H1 (cell line): ENCODE results near the gene PHRF1. TPM values are rescaled to one million over a fixed set of nuclear protein-coding genes. Genes with fewer than 3 reads are reported as not detected.
A peak's percentile ranks its signal among the peaks of the same experiment; 100 is the strongest.

Experiments used
- CTCF ChIA-PET: fragments of 300-600 bp; sonication (Branson Sonifier 250); formaldehyde crosslinking; loops from one replicate; lab custom pipeline; 2021; ENCODE audit not compliant: partially characterized antibody; lab: Charles Lee
- POLR2A ChIA-PET: fragments of 300-600 bp; sonication (Branson Sonifier 250); formaldehyde crosslinking; loops from one replicate; lab custom pipeline; 2021; ENCODE audit warnings: inconsistent platforms; ENCODE audit not compliant: partially characterized antibody; lab: Charles Lee
- DNase-seq, 2 experiments: peaks; one replicate each; pipeline versions ENCODE4 v3.0.0 to v3.0.0-alpha.2; 2010 to 2022; ENCODE audit warnings: low spot score in 2 of 2, low read depth in 1 of 2, mixed read lengths in 1 of 2
- FAIRE-seq: peaks from 2 replicates; lab custom pipeline; 2011; peaks lifted over from hg19 to GRCh38; lab: Jason Lieb, UNC
- H2AFZ ChIP-seq: 2 replicates; pipeline ENCODE4 v1.8.1; 2012; ENCODE audit warnings: low read length, inconsistent platforms
- H2AK5ac ChIP-seq: 2 replicates; pipeline ENCODE4 v1.6.1; 2013; ENCODE audit warnings: low read depth, low read length
- H2BK120ac ChIP-seq: replicated peaks from 2 replicates; pipeline ENCODE3; 2013; ENCODE audit warnings: low read depth, low read length, inconsistent platforms
- H2BK12ac ChIP-seq: 2 replicates; pipeline ENCODE4 v1.6.1; 2013; ENCODE audit warnings: low read depth, low read length
- H2BK15ac ChIP-seq: 2 replicates; pipeline ENCODE4 v1.6.1; 2013; ENCODE audit warnings: low read length
- H2BK20ac ChIP-seq: 2 replicates; pipeline ENCODE4 v1.6.1; 2013; ENCODE audit warnings: low read length
- H2BK5ac ChIP-seq: 2 replicates; pipeline ENCODE4 v1.6.1; 2013; ENCODE audit warnings: low read depth, low read length
- H3K14ac ChIP-seq: 2 replicates; pipeline ENCODE4 v1.6.1; 2013; ENCODE audit warnings: inconsistent platforms; ENCODE audit not compliant: insufficient read length
- H3K18ac ChIP-seq: 2 replicates; pipeline ENCODE4 v1.6.1; 2013; ENCODE audit warnings: low read length; ENCODE audit errors: extremely low read depth
- H3K23ac ChIP-seq: 2 replicates; pipeline ENCODE4 v1.6.1; 2013; ENCODE audit warnings: inconsistent platforms; ENCODE audit not compliant: insufficient read length
- H3K23me2 ChIP-seq: 2 replicates; pipeline ENCODE4 v1.6.1; 2013; ENCODE audit warnings: low read depth, low read length
- H3K27ac ChIP-seq: 2 replicates; pipeline ENCODE4 v1.6.1; 2011; ENCODE audit warnings: low read depth, low read length, inconsistent platforms
- H3K27me3 ChIP-seq, 4 experiments: replicated peaks in 1 of 4; 1 replicate in 1 of 4; 2 replicates in 3 of 4; pipeline versions ENCODE4 v1.6.1 to v1.8.1; 2011 to 2013; ENCODE audit warnings: low read length in 3 of 4, mild to moderate bottlenecking in 3 of 4, inconsistent platforms in 2 of 4, mixed read lengths in 2 of 4, moderate library complexity in 1 of 4; ENCODE audit not compliant: control insufficient read depth in 3 of 4, insufficient read depth in 3 of 4; ENCODE audit errors: extremely low read depth in 1 of 4
- H3K36me3 ChIP-seq, 4 experiments: 2 replicates each; pipeline versions ENCODE4 v1.6.1 to v1.8.1; 2011 to 2013; ENCODE audit warnings: mild to moderate bottlenecking in 4 of 4, low read length in 3 of 4, moderate library complexity in 2 of 4, control low read depth in 1 of 4, inconsistent platforms in 1 of 4; ENCODE audit not compliant: insufficient read depth in 4 of 4, control insufficient read depth in 2 of 4
- H3K4ac ChIP-seq: replicated peaks from 2 replicates; pipeline ENCODE3; 2013; ENCODE audit warnings: low read length, low read depth, mixed read lengths, inconsistent platforms; ENCODE audit not compliant: insufficient read length
- H3K4me1 ChIP-seq, 4 experiments: replicated peaks in 1 of 4; 1 replicate in 1 of 4; 2 replicates in 3 of 4; pipeline versions ENCODE4 v1.6.1 to v1.8.1; 2011 to 2013; ENCODE audit warnings: low read length in 3 of 4, inconsistent platforms in 2 of 4, mixed read lengths in 1 of 4; ENCODE audit not compliant: insufficient read depth in 4 of 4, control insufficient read depth in 3 of 4
- H3K4me2 ChIP-seq, 2 experiments: 2 replicates each; pipeline versions ENCODE4 v1.6.1 to v1.8.1; 2011 to 2013; ENCODE audit warnings: low read depth in 2 of 2, low read length in 2 of 2, control low read depth in 1 of 2, inconsistent platforms in 1 of 2, mild to moderate bottlenecking in 1 of 2; ENCODE audit not compliant: insufficient read depth in 1 of 2
- H3K4me3 ChIP-seq, 4 experiments: fragments of 200-600, 300-600 bp in 1 of 4; sonication (generic), shearing (Covaris generic), sonication (Bioruptor Twin) in 1 of 4; 2 replicates each; pipeline versions ENCODE4 v1.5.1 to v1.8.1; 2011 to 2016; ENCODE audit warnings: low read length in 4 of 4, low read depth in 3 of 4, control low read depth in 2 of 4, inconsistent platforms in 2 of 4, mild to moderate bottlenecking in 2 of 4, mixed read lengths in 1 of 4, moderate library complexity in 1 of 4; ENCODE audit not compliant: insufficient read depth in 2 of 4; ENCODE audit errors: extremely low read depth in 1 of 4
- H3K56ac ChIP-seq: replicated peaks from 2 replicates; pipeline ENCODE3; 2013; ENCODE audit warnings: low read depth, mild to moderate bottlenecking, mixed read lengths, low read length, inconsistent platforms; ENCODE audit not compliant: insufficient read length
- H3K79me1 ChIP-seq: 2 replicates; pipeline ENCODE4 v1.6.1; 2013; ENCODE audit warnings: low read depth, low read length, control low read depth
- H3K79me2 ChIP-seq, 2 experiments: 2 replicates each; pipeline versions ENCODE4 v1.6.1 to v1.8.1; 2012 to 2013; ENCODE audit warnings: low read length in 2 of 2, mild to moderate bottlenecking in 2 of 2, inconsistent platforms in 1 of 2; ENCODE audit not compliant: insufficient read depth in 2 of 2, control insufficient read depth in 1 of 2
- H3K9ac ChIP-seq, 4 experiments: replicated peaks in 1 of 4; 1 replicate in 1 of 4; 2 replicates in 3 of 4; pipeline versions ENCODE4 v1.6.1 to v1.8.1; 2011 to 2013; ENCODE audit warnings: low read depth in 3 of 4, low read length in 3 of 4, control low read depth in 2 of 4, mild to moderate bottlenecking in 2 of 4, moderate library complexity in 2 of 4, inconsistent platforms in 1 of 4; ENCODE audit errors: extremely low read depth in 1 of 4
- H3K9me3 ChIP-seq, 2 experiments: 2 replicates each; pipeline versions ENCODE4 v1.6.1 to v1.8.1; 2012 to 2013; ENCODE audit warnings: mild to moderate bottlenecking in 2 of 2, moderate library complexity in 2 of 2, control low read depth in 1 of 2, inconsistent platforms in 1 of 2, low read depth in 1 of 2, low read length in 1 of 2, mixed read lengths in 1 of 2; ENCODE audit not compliant: insufficient read depth in 2 of 2
- H4K20me1 ChIP-seq, 2 experiments: replicated peaks in 1 of 2; 2 replicates each; pipeline versions ENCODE3 to v1.8.1; 2011 to 2013; ENCODE audit warnings: inconsistent platforms in 2 of 2, low read length in 2 of 2, mild to moderate bottlenecking in 1 of 2; ENCODE audit not compliant: insufficient read depth in 2 of 2, control insufficient read depth in 1 of 2
- H4K5ac ChIP-seq: 2 replicates; pipeline ENCODE4 v1.6.1; 2013; ENCODE audit warnings: low read length, low read depth, mixed read lengths, inconsistent platforms; ENCODE audit not compliant: insufficient read length
- H4K8ac ChIP-seq: 2 replicates; pipeline ENCODE4 v1.8.0; 2013; ENCODE audit warnings: mild to moderate bottlenecking, moderate library complexity, low read length, inconsistent platforms; ENCODE audit not compliant: insufficient read depth; ENCODE audit errors: extremely low read depth
- H4K91ac ChIP-seq: replicated peaks from 2 replicates; pipeline ENCODE3; 2013; ENCODE audit warnings: low read length, mixed read lengths, inconsistent platforms; ENCODE audit not compliant: insufficient read length
- ATF3 ChIP-seq: IDR thresholded peaks from 2 replicates; pipeline ENCODE4 v1.6.1; 2011; ENCODE audit warnings: low read depth, mild to moderate bottlenecking, low read length; ENCODE audit not compliant: insufficient read depth
- CHD1 ChIP-seq: IDR thresholded peaks from 2 replicates; pipeline ENCODE4 v1.6.1; 2012; ENCODE audit warnings: low read depth, low read length, improper control_type of control experiment
- CHD2 ChIP-seq: IDR thresholded peaks from 2 replicates; pipeline ENCODE4 v1.6.1; 2012; ENCODE audit warnings: low read length, improper control_type of control experiment
- EGR1 ChIP-seq: IDR thresholded peaks from 2 replicates; pipeline ENCODE4 v1.6.1; 2011; ENCODE audit warnings: low read depth, low read length, borderline replicate concordance
- HDAC2 ChIP-seq, 2 experiments: fragments of 300-600 bp in 1 of 2; sonication (generic) in 1 of 2; IDR thresholded peaks; 2 replicates each; pipeline ENCODE4 v1.6.1; 2011 to 2012; ENCODE audit warnings: low read depth in 2 of 2, low read length in 2 of 2, mild to moderate bottlenecking in 2 of 2, moderate library complexity in 2 of 2, borderline replicate concordance in 1 of 2, inconsistent platforms in 1 of 2
- HDAC6 ChIP-seq: IDR thresholded peaks from one replicate; pipeline ENCODE4 v1.7.1; 2012; ENCODE audit warnings: low read depth, mild to moderate bottlenecking, inconsistent platforms, low read length, moderate library complexity
- POLR2A ChIP-seq, 2 experiments: IDR thresholded peaks; 1 replicate in 1 of 2; 2 replicates in 1 of 2; pipeline ENCODE4 v1.6.1; 2011; ENCODE audit warnings: low read depth in 2 of 2, low read length in 2 of 2, mild to moderate bottlenecking in 2 of 2; ENCODE audit errors: control extremely low read depth in 1 of 2
- RNF2 ChIP-seq: fragments of 200-900, 300-1000 bp; sonication (generic); IDR thresholded peaks from 2 replicates; pipeline ENCODE4 v1.7.1; 2016; ENCODE audit warnings: borderline replicate concordance, low read depth, mild to moderate bottlenecking, antibody characterized with exemption, low read length; ENCODE audit not compliant: poor library complexity, severe bottlenecking; ENCODE audit errors: missing control alignments
- SAP30 ChIP-seq: fragments of 300-600 bp; sonication (generic); IDR thresholded peaks from 2 replicates; pipeline ENCODE4 v1.7.1; 2012; ENCODE audit warnings: low read length, moderate library complexity, mild to moderate bottlenecking, inconsistent platforms; ENCODE audit not compliant: insufficient read depth, insufficient replicate concordance
- SIN3A ChIP-seq, 2 experiments: IDR thresholded peaks in 1 of 2; conservative IDR thresholded peaks in 1 of 2; 2 replicates each; pipeline ENCODE4 v1.6.1; 2011 to 2012; ENCODE audit warnings: low read length in 2 of 2, improper control_type of control experiment in 1 of 2, low read depth in 1 of 2, mild to moderate bottlenecking in 1 of 2
- TAF7 ChIP-seq: optimal IDR thresholded peaks from 2 replicates; pipeline ENCODE3; 2011; ENCODE audit warnings: low read depth, mild to moderate bottlenecking, inconsistent platforms, low read length, moderate library complexity, borderline replicate concordance
- WGBS, 2 experiments: shearing (Covaris generic) in 1 of 2; methylation state at CpG; one replicate each; pipeline versions ENCODE4 v1.1.6 to v1.1.7; 2013 to 2015; ENCODE audit warnings: low lambda C conversion rate in 2 of 2, mixed read lengths in 2 of 2, inconsistent platforms in 1 of 2, low coverage in 1 of 2, missing lambda C conversion rate in 1 of 2; ENCODE audit not compliant: insufficient replicate concordance in 2 of 2, insufficient coverage in 1 of 2, insufficient read length in 1 of 2; ENCODE audit errors: extremely low coverage in 1 of 2, missing lambda C conversion rate in 1 of 2; 5-methylcytosine and 5-hydroxymethylcytosine counted together
- polyA plus RNA-seq, 7 experiments: library from polyadenylated mRNA; depleted of rRNA in 3 of 7; stranded (reverse) in 5 of 7; unstranded in 2 of 7; fragments of >200 nt in 5 of 7; fragments of 200-250 nt in 2 of 7; gene quantifications; 1 replicate in 5 of 7; 2 replicates in 1 of 7; 4 replicates in 1 of 7; pipeline versions ENCODE4 v1.2.1 to v1.2.3, GENCODE V29; 2011 to 2013; ENCODE audit warnings: missing spikeins in 2 of 7, mixed read lengths in 2 of 7
- total RNA-seq: library from RNA; stranded (reverse); fragmentation: NEBNext Ultra II Directional; extraction: Animal tissue kit (Norgen Biotek cat#: 25700); gene quantifications from 2 replicates; pipeline ENCODE4 v1.2.1, GENCODE V29; 2021

The PHRF1 gene
- total and polyA plus RNA-seq, 2 of the 8 experiments (the other 6 are each of a cell fraction or from before 2014, with no cell fraction given): 13.4 to 37.3 TPM

- peaks cover 2 to 16% of the 10 kb centered on the region in 2 experiments for H4K20me1 ChIP-seq
- H4K5ac ChIP-seq: no peak overlapping the region
- H3K9me3 ChIP-seq: no peaks in the 10 kb centered on the region
- no peak overlapping the region for H3K4me3 ChIP-seq
- DNase-seq (no peak), FAIRE-seq (no peak)
- ChIA-PET CTCF (interaction anchor here (0.8 to 1.9 kb wide), 5 partner anchors 9 to 124 kb away, joined by 3 to 6 read pairs (median 3); no protein-coding TSS in a partner anchor), POLR2A (interaction anchor here (0.7 kb wide), 1 partner anchor 67 kb away, joined by 3 read pairs; no protein-coding TSS in a partner anchor)
- no peak overlapping the region for H2AFZ ChIP-seq
- peaks cover under 1 to 1% of the 10 kb centered on the region in 2 experiments; a peak in 3 of 4 replicates for H3K79me2 ChIP-seq
- no peak overlapping the region for H2BK120ac ChIP-seq
- peak overlapping the region in 1 of 2 experiments; percentile 49; a peak in 2 of 4 replicates for H3K4me2 ChIP-seq
- H3K23me2 ChIP-seq: peaks cover 13% of the 10 kb centered on the region
- H4K8ac ChIP-seq: no peak overlapping the region; the same call in 1 of the 2 replicates
- H3K4me1 ChIP-seq: peaks cover 1 to 24% (median 10%) of the 10 kb centered on the region in 4 experiments
- H4K91ac ChIP-seq: peak overlapping the region; percentile 55
- no peak overlapping the region; the same call in 1 of the 2 replicates for H3K18ac ChIP-seq
- H3K79me1 ChIP-seq: peaks cover 6% of the 10 kb centered on the region; the same call in 1 of the 2 replicates
- peak overlapping the region; percentile 41; the same call in 1 of the 2 replicates for H2AK5ac ChIP-seq
- peaks cover 8 to 17% (median 14%) of the 10 kb centered on the region in 4 experiments for H3K27me3 ChIP-seq
- no peak overlapping the region for H3K23ac ChIP-seq
- no peak overlapping the region for H3K14ac ChIP-seq
- H2BK12ac ChIP-seq: peak overlapping the region; percentile 98; the same call in 1 of the 2 replicates
- H3K9ac ChIP-seq: no peak overlapping the region; a peak in 1 of 7 replicates
- H3K56ac ChIP-seq: no peak overlapping the region
- peak overlapping the region; percentile 34; the same call in 1 of the 2 replicates for H2BK15ac ChIP-seq
- no peak overlapping the region for H3K27ac ChIP-seq
- H2BK20ac ChIP-seq: 0 out of 2 replicates have a peak overlapping the region, but pooled peaks have one; percentile 67
- H3K4ac ChIP-seq: no peak overlapping the region
- H3K36me3 ChIP-seq: no peaks in the 10 kb centered on the region
- H2BK5ac ChIP-seq: peak overlapping the region; percentile 61; the same call in 1 of the 2 replicates
- WGBS, 2 experiments: 90% methylated on average over 8 of the region's 8 CpGs; no CpG with 5 or more reads in 1 of the 2 experiments
- TF ChIP-seq SAP30 (no peak), HDAC6 (no peak), RNF2 (no peak), CHD2 (no peak), EGR1 (no peak), ATF3 (no peak), HDAC2 (IDR thresholded peaks at IDR 0.05; ENCODE audit: borderline replicate concordance in 1 of 2, low read depth in 2 of 2, low read length in 2 of 2) (no peak), SIN3A (conservative IDR thresholded peaks at IDR 0.05 in 1 of 2, IDR thresholded peaks at IDR 0.05 in 1 of 2; ENCODE audit: low read depth in 1 of 2, low read length in 2 of 2) (no peak), POLR2A (IDR thresholded peaks at IDR 0.05; ENCODE audit: control extremely low read depth in 1 of 2, low read depth in 2 of 2, low read length in 2 of 2) (no peak), CHD1 (no peak), TAF7 (no peak)
These were observed 4.5 kb upstream of the PHRF1 start for GRCh38 chr11:571802-572185.
